Daoy (cell line): ENCODE data around the gene CSNK1G2. TPM values are rescaled to one million over a fixed set of nuclear protein-coding genes. Genes with fewer than 3 reads are reported as not detected.

ENCODE experiments used
- DNase-seq: peaks from one replicate; pipeline ENCODE4 v3.0.0-alpha.2; 2015; ENCODE audit warnings: low read depth
- total RNA-seq: library from RNA; depleted of rRNA; stranded (reverse); fragments of >200 nt; shearing (Covaris generic); gene quantifications from 2 replicates; pipeline ENCODE4 v1.2.3, GENCODE V29; 2014

Gene CSNK1G2
- total RNA-seq, 1 experiment from 2014 or later: 53.9 TPM

DNA sequence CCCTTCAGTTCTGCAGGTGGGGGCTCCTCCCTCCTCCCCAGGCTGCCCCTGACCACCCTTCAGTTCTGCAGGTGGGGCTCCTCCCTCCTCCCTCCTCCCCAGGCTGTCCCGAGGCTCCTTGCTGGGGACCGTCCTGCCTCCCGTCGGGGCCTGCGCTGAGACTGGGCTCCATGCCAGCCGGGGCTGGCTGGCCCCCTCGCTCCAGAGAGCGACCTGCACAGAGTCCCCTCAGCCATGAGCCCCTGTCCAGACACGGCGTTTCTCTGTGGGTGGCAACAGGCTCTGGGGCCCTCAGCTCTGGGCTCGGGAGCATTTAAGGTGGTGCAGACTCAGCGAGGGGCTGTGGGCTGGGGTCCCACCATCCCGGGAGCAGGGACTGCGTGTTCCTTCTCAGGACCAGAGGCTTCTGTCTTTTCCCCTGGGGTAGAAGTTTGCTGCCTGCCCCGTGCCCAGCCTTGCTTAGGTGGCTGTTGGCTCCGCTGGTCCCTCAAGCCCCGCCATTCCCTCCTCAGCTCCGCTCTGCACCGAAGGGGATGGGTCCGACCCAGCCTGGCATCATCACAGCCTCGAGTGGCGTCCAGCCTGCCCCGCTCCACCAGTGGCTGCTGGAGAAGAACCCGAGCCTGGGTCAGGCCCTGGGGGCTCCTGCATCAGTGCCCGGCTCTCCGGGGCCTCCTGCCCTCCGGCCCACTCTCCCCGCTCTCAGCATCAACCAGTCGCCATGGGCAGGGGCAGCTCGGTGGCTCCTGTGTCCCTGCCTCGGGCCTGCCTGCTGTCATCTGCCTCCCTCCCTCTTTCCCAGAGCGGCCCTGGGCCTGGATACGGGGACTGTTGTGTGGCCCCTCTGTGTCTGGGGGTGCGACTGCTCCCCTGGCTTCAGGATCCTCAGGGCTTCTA is 27.6 kb downstream of the CSNK1G2 start:
- DNase-seq: no peak

DNA sequence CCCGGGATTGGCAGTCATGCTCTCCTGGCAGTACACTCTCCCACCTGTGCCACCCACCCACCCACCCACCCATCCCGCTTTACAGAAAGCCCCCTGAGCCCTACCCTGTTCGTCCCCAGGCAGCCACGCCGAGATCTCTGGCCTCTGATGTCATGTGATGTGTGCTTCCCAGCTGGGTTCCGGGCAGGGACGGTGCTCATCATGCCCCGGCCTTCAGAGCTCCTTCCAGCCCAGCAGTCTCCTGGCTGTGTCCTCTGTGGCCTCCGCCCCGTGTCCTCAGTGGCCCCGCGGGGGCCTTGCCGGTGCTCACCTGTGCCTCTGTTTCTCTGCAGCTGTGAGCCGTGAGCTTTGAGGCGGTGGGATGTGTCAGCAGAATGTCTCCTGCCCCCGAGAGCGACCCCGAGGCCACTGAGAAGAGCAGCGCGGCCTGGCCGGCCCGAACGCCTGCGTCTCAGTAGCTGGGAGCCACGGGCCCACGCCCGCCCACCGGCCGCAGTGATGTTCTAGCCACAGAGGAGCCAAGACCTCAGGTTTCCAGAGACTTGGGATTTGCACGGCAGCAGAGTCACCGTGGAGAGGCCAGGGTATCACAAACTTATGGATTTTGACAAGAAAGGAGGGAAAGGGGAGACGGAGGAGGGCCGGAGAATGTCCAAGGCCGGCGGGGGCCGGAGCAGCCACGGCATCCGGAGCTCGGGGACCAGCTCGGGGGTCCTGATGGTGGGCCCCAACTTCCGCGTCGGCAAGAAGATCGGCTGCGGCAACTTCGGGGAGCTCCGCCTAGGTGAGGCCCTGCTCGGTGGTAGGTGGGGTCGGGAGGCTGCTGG is 28.4 kb downstream of the CSNK1G2 start:
- no peak for DNase-seq

- peak; percentile 75 for DNase-seq
These were observed 29.2 kb downstream of the CSNK1G2 start for GRCh38 chr19:1970003-1970805.

- DNase-seq: no peak
These were observed 30.0 kb downstream of the CSNK1G2 start for GRCh38 chr19:1970806-1971502.

GRCh38 chr19:1974381-1975161 is 33.6 kb downstream of the CSNK1G2 start:
- DNase-seq: no peak

DNA sequence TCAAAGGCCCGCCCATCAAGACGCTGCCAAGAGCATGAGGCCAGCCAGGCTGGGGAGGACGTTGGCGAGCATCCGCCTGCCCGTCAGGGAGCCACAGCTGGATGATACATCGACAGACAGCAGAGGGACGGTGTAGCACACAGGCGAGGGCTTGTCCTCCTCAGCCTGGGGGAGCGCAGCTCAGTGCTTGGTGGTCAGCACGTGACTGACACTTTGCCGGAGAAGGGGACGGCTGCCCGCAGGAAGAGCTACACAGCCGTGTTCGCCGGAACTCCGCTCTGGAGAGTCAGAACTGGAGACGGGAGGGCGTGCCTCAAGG is 34.1 kb downstream of the CSNK1G2 start:
- no peak for DNase-seq

GRCh38 chr19:1977120-1977519 is 36.1 kb downstream of the CSNK1G2 start:
- no peak for DNase-seq

GRCh38 chr19:1978346-1978894 is 37.4 kb downstream of the CSNK1G2 start:
- DNase-seq: no peak

GRCh38 chr19:1979017-1979416 is 38.0 kb downstream of the CSNK1G2 start:
- DNase-seq: no peak

DNA sequence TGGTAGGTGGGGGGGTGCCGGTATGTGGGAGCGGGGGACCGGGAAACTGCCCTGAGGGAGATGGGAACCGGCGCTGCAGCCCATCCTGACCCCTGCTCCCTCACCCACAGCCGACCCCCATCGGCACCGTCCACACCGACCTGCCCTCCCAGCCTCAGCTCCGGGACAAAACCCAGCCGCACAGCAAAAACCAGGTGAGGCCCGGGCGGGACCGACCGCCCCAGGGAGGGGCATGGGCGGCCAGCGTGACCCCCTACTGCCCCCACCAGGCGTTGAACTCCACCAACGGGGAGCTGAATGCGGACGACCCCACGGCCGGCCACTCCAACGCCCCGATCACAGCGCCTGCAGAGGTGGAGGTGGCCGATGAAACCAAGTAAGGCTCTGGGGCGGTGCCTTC is 38.7 kb downstream of the CSNK1G2 start:
- DNase-seq: no peak

GRCh38 chr19:1980091-1980808 is 39.3 kb downstream of the CSNK1G2 start:
- DNase-seq: no peak

DNA sequence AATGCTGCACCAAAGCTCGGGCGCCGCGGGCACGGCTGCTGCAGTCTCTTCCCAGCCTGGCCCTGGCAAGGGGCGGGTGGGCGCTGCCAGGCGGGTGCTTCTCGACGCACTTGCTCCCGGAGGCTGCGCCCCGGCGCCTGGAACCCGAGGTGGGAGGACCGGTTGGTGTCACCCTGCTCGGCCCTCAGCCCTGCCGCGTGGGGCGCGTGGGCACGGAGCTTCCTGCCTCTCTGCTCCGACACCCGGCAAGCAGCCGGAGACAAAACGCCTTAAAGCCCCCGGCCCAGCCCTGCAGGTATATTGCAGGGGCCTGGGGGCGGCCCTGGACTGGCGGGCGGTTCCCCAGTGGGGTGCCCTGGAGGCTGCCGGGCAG is 39.8 kb downstream of the CSNK1G2 start:
- no peak for DNase-seq

GRCh38 chr19:1981253-1981652 is 40.3 kb downstream of the CSNK1G2 start:
- DNase-seq: no peak

DNA sequence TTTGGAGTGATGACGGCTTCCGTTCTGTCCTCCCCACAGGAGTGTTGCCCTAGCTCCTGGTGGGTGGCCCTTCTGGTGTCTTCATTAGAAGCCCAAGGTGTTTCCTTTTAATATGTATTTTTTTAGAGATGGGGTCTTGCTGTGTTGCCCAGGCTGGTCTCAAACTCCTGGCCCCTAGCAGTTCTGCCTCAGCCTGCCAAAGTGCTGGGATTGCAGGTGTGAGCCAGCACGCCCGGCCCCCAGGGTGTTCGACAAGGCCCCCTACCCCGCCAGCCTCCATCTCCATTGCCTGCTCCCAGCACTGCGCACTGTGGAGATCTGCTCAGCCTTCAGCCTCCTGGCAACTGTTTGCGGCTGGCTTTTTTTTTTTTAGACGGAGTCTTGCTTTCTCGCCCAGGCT is 43.4 kb downstream of the CSNK1G2 start:
- no peak for DNase-seq

DNA sequence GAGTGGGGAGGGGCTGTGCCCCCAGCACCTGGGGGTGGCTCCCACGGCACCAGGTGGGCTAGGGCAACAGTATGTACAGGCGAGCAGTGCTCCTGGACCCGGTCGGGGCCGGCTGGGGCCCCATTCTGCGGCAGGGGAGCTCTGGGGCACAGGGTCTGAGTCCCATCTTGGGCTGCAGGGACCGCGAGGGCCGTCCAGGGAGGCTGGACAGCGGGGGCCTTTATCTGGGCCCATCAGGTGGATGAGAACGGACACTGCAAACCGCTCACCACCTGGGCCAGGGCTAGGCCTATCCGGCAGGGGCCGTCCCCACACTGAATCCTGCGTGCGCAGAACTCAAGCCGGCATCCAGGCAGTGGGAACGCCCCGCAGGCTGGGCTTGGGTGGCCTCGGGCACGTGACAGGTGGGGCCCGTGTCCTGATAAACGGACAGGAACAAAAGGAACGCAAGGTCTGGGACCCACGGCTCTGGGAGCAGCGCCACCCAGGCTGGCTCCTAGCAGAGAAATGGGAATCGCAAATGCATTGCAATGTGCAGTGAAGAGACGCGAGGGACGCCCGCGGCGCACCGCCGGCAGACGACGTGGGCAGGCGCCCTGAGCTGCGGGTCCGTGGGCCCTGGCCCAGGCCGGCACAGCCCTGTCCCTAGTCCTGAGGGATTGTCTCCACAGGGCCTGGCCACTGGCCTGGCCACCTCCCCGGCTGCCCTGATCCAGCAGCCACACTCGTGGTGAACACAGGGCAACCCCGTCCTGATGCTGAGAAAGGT is 44.8 kb downstream of the CSNK1G2 start:
- no peak for DNase-seq

GRCh38 chr19:1986357-1987162 is 45.6 kb downstream of the CSNK1G2 start:
- no peak for DNase-seq

GRCh38 chr19:1987197-1988187 is 46.5 kb downstream of the CSNK1G2 start:
- no peak for DNase-seq
